TTC549 (cell line): Measurements from ENCODE around the gene SLC49A3.
"Not testable (repeated sequence)": the region's sequence is repeated elsewhere in the genome, so short reads cannot be mapped to it uniquely, and the experiment has no call there.

Experiments
- FAIRE-seq: peaks from 2 replicates; lab custom pipeline; 2012; peaks lifted over from hg19 to GRCh38; lab: Jason Lieb, UNC

Gene SLC49A3

GRCh38 chr4:651884-652642, 36.9 kb downstream of the SLC49A3 start:
- no peak for FAIRE-seq

DNA sequence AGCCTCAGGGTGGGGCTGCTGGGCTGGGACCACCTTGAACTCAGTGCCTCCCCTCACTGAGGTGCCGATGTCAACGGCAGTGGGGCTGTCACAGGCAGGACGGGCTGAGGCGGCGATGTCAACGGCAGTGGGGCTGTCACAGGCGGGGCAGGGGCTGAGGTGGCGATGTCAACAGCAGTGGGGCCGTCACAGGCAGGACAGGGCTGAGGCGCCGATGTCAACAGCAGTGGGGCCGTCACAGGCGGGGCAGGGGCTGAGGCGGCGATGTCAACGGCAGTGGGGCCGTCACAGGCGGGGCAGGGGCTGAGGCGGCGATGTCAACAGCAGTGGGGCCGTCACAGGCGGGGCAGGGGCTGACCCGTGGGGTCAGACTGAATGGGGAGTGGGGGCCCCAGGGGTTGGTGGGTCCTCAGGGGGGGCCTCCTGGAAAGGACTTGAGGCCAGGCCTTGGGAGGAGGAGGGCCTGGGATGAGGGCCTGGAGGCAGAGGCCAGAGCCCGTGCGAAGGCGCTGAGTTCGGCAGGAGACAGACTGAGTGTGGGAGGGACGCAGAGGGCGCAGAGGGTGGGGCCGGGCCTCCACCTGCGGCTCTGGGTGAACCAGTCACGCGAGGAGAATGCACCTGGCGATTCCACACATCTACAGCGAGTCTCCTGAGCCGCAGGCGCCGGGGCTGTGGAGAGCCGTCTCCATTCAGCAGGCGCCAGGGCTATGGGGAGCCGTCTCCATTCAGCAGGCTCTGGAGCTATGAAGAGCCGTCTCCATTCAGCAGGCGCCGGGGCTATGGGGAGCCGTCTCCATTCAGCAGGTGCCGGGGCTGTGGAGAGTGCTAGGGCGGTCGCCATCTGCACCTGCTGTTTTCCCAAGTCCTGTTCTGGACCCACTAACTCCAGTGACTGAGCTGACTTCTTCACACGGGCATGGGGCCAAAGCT, 37.7 kb downstream of the SLC49A3 start:
- no peak for FAIRE-seq

DNA sequence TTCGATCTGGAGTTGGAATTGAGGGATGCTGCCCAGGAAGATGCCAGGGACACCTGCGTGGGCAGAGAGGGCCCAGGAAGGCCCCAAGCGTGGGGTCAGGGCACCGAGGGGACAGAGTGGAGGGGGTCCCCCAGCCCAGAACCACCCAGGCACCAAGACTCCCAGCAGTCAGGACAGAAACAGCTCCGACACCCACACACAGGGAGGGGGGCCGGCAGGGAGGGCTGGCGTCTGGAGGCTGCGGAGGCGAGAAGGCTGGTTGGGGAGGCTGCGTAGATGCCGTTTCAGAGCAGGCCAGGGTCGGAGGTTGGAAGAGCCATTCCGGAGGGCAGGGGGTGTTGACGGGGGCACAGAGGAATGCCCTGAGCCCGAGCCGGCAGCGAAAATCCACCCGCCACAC, 38.5 kb downstream of the SLC49A3 start:
- FAIRE-seq: no peak

DNA sequence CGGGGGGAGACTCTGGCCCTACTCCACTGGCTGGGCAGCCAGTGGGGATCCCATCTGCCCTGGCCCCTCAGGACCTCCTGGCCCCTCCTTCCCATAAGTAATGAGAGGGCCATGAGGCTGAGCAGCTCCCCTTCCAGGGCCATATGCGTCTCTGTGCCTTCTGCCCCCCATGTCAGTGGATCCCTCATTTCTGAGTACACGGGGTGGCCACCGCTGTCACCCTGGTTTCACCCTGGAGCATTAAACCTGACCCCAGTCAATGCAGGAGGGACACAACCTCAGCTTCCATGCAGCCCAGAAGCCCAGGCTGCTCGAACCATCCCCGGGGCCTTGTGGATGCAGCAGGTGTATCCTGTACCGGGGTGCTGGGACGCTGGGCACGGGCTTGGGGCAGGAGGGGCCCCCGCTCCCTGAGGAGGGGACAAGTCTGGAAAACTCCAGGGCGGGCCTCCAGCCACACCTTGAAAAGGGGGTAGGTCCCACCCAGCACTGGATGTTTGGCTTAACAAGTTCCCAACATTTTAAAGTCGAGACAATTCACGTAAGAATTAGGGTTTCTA, 39.1 kb downstream of the SLC49A3 start:
- no peak for FAIRE-seq

- no peak for FAIRE-seq
These were observed 39.7 kb downstream of the SLC49A3 start for GRCh38 chr4:649293-649625.

GRCh38 chr4:648579-649292, 40.2 kb downstream of the SLC49A3 start:
- no peak for FAIRE-seq

DNA sequence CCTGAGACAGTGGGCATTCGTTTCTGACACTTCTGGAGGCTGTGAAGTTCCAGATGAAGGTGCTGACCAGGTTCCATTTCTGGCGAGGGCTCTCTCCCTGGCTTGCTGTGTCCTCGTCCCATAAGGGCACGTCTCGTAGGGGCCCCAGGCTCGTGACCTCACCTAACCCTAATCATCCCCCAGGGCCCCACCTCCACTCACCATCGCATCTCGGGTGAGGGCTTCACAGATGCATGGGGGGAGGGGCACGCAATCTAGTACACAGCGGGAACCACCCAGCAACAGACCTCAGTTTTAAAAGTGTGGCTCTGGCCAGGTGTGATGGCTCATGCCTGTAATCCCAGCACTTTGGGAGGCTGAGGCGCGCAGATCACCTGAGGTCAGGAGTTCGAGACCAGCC, 41.5 kb downstream of the SLC49A3 start:
- no peak for FAIRE-seq

- FAIRE-seq: no peak
These were observed 42.5 kb downstream of the SLC49A3 start for GRCh38 chr4:646460-646859.

DNA sequence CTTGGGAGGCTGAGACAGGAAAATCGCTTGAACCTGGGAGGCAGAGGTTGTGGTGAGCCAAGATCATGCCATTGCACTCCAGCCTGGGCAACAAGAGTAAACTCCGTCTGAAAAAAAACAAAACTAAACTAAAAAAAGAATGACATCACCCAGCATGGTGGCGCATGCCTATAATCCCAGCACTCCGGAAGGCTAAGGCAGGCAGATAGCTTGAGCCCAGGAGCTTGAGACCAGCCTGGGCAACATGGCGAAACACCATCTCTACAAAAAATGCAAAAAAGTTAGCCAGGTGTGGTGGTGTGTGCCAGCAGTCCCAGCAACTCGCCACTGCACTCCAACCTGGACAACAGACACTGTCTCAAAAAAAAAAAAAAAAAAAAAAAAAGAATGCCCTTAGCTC, 46.6 kb downstream of the SLC49A3 start:
- FAIRE-seq: not testable (repeated sequence)

GRCh38 chr4:637536-638280, 51.2 kb downstream of the SLC49A3 start:
- FAIRE-seq: no peak

- FAIRE-seq: no peak
These were observed 52.3 kb downstream of the SLC49A3 start for GRCh38 chr4:636628-637159.

DNA sequence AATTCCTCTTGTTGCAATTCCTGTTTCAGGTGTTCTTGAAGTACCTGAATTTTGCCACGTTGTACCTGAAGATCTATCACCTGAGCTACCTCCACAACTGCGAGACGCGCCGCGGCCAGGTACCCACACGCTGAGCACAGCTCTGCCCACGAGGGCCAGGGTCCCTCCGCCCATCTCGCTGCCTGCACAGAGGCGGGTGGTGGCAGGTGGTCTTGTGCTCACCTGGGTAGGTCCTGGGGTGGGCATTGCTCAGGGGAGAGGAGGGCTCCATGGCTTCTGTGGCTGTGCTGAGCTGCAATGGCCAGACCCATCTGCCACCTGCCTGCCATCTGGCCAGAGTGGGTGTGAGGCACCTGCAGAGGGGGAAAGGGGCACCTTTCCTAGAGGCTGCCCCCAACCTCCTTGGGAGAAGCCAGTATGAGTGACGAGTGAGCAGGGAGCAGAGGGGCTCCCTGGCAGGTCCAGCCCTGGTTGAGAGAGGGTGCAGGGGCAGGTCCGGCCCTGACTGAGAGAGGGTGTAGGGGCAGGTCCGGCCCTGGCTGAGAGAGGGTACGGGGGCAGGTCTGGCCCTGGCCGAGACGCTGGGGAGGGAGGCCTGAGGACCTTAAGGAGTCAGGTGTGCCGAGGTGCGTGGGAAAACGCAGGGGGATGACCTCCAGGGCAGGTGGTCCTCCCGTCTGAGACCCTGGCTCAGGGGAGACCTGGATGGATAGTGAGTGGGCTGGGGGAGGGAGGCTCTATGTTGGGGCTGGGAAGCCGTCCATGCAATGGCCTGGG, 52.9 kb downstream of the SLC49A3 start:
- FAIRE-seq: no peak

- not testable (repeated sequence) for FAIRE-seq
These were observed 53.7 kb downstream of the SLC49A3 start for GRCh38 chr4:635066-635835.

GRCh38 chr4:634599-634985, 54.4 kb downstream of the SLC49A3 start:
- no peak for FAIRE-seq

- no peak for FAIRE-seq
These were observed 54.9 kb downstream of the SLC49A3 start for GRCh38 chr4:633976-634598.

DNA sequence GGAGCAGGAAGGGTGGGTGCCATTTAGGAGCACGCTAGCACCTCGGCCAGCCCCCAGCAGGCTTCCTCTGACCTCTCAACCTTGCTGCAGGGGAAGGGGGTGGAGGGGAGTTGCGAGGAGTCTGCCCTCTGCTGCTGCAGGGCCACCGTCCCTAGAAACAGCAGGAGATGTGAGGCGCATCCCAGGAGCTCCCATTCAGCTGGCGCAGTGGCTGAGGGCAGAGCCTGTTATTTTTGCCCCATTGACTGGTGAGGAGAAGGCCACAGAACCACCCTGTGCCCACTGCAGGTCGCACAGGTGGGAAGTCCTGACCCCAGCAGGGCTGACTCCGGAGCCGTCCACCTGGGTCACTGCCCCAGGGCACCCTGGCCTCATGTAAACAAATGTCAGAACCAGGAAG, 55.5 kb downstream of the SLC49A3 start:
- no peak for FAIRE-seq

DNA sequence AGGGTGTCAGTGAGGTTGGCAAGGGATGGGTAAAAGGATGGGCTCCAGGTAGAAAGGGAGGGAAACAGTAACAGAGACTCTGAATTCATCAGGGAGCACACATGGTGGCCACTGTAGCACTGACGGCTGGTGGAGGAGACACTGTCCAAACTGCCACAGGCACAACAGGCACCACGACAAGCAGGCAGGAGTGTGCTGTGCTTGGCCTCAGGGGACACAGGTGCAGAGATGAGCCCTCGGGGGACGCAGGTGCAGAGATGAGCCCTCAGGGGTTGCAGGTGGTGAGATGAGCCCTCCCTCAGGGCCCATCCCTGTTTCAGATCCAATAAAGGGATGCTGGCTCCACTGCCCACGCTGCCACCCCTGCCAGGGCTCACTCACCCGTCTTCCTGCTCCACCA, 56.0 kb downstream of the SLC49A3 start:
- FAIRE-seq: no peak

DNA sequence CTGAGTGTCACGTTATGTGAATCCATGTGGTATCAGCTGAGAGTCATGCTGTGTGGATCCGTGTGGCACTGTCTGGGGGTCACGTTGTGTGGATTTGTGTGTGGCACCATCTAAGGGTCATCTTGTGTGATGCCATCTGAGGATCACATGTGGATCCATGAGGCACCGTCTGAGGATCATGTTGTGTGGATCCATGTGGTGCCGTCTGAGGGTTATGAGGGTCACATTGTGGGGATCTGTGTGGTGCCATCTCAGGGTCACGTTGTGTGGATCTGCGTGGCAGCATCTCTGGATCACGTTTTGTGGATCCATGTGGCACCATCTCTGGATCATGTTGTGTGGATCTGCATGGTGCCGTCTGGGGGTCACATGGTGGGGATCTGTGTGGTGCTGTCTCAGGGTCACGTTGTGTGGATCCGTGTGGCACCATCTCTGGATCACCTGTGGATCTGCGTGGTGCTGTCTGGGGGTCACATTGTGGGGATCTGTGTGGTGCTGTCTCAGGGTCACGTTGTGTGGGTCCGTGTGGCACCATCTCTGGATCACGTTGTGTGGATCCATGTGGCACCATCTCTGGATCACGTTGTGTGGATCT, 56.7 kb downstream of the SLC49A3 start:
- FAIRE-seq: no peak
